ENCODE measurements around the gene GLTP. TPM values are rescaled to one million over a fixed set of nuclear protein-coding genes. Genes with fewer than 3 reads are reported as not detected.
A peak's percentile ranks its signal among the peaks of the same experiment; 100 is the strongest.

The GLTP gene
- total and polyA plus RNA-seq, 2 of the 13 experiments (the other 11 are each of a cell fraction or from before 2014, with no cell fraction given) = 10.7 to 12.9 TPM

GRCh38 chr12:109899783-109900751 is 19.7 kb upstream of the GLTP start, which contains the start of gene TCHP (continued):
- TF ChIP-seq ZNF414 (CRISPR knock-in tag; IDR thresholded peaks at IDR 0.05) (no peak), MLXIP (CRISPR knock-in tag; IDR thresholded peaks at IDR 0.05; ENCODE audit: borderline replicate concordance) (no peak), ZNF543 (CRISPR knock-in tag; IDR thresholded peaks at IDR 0.05) (peak; percentile 72; the same call in 1 of the 2 replicates), ZNF674 (CRISPR knock-in tag; IDR thresholded peaks at IDR 0.05; ENCODE audit: low read depth) (no peak), ZNF841 (CRISPR knock-in tag; IDR thresholded peaks at IDR 0.05; ENCODE audit: borderline replicate concordance) (no peak), MEIS1 (CRISPR knock-in tag; IDR thresholded peaks at IDR 0.05; ENCODE audit: borderline replicate concordance) (0 out of 2 replicates have a peak, but pooled peaks have one; percentile 50), ASH2L (IDR thresholded peaks at IDR 0.05; ENCODE audit: insufficient read length, low read depth, low read length) (peak; percentile 95), ZFY (CRISPR knock-in tag; IDR thresholded peaks at IDR 0.05) (peak; percentile 91), USF2 (IDR thresholded peaks at IDR 0.05; ENCODE audit: low read depth, low read length) (no peak), USF2 (CRISPR knock-in tag; IDR thresholded peaks at IDR 0.05; ENCODE audit: borderline replicate concordance) (no peak), AGO2 (optimal IDR thresholded peaks at IDR 0.05; ENCODE audit: low read depth, low read length) (peak; percentile 40), MIXL1 (CRISPR knock-in tag; IDR thresholded peaks at IDR 0.05) (peak; percentile 68; the same call in 1 of the 2 replicates), ZNF816 (CRISPR knock-in tag; IDR thresholded peaks at IDR 0.05; ENCODE audit: borderline replicate concordance) (no peak), FOXJ3 (CRISPR knock-in tag; IDR thresholded peaks at IDR 0.05; ENCODE audit: borderline replicate concordance) (no peak), HDAC1 (CRISPR knock-in tag; IDR thresholded peaks at IDR 0.05) (peak; percentile 90), NBN (conservative IDR thresholded peaks at IDR 0.05) (no peak), ZNF292 (CRISPR knock-in tag; IDR thresholded peaks at IDR 0.05; ENCODE audit: borderline replicate concordance, low read depth) (peak; percentile 86; the same call in 1 of the 2 replicates)
